ENCODE measurements around the gene TCOF1.

DNA sequence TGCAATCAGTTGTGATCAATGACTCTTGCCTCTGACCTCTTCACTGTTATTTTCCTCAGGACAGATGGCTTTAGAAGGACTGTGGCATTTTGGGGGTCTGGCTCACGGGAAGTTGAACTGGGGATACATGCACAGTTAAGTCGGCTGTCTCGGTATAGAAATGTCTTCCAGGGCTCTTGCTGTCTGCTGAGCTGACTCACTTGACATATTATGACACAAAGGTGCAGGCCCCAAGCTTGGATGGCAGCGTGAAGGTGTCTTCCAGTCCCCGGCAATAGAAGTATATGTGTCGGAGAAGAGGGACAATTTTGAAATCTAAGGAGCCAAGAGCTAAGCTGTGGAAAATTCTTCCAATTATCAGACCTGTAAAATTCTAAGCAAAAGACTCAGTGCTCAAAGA, 45.0 kb upstream of the TCOF1 start:
- TF ChIP-seq EZH2 (IDR thresholded peaks at IDR 0.05; ENCODE audit: low read depth) = no peak
- TF ChIP-seq, protein P1, sequence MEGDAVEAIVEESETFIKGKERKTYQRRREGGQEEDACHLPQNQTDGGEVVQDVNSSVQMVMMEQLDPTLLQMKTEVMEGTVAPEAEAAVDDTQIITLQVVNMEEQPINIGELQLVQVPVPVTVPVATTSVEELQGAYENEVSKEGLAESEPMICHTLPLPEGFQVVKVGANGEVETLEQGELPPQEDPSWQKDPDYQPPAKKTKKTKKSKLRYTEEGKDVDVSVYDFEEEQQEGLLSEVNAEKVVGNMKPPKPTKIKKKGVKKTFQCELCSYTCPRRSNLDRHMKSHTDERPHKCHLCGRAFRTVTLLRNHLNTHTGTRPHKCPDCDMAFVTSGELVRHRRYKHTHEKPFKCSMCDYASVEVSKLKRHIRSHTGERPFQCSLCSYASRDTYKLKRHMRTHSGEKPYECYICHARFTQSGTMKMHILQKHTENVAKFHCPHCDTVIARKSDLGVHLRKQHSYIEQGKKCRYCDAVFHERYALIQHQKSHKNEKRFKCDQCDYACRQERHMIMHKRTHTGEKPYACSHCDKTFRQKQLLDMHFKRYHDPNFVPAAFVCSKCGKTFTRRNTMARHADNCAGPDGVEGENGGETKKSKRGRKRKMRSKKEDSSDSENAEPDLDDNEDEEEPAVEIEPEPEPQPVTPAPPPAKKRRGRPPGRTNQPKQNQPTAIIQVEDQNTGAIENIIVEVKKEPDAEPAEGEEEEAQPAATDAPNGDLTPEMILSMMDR (conservative IDR thresholded peaks at IDR 0.05) = no peak

All from PC-9 (cell line).